Measurements from ENCODE around the gene UTRN. TPM values are rescaled to one million over a fixed set of nuclear protein-coding genes. Genes with fewer than 3 reads are reported as not detected.

The UTRN gene
- total and polyA plus RNA-seq, 10 of the 15 experiments (the other 5 are each of a cell fraction or from before 2014, with no cell fraction given), result 1.6 to 52.6 (median 25.5) TPM

DNA sequence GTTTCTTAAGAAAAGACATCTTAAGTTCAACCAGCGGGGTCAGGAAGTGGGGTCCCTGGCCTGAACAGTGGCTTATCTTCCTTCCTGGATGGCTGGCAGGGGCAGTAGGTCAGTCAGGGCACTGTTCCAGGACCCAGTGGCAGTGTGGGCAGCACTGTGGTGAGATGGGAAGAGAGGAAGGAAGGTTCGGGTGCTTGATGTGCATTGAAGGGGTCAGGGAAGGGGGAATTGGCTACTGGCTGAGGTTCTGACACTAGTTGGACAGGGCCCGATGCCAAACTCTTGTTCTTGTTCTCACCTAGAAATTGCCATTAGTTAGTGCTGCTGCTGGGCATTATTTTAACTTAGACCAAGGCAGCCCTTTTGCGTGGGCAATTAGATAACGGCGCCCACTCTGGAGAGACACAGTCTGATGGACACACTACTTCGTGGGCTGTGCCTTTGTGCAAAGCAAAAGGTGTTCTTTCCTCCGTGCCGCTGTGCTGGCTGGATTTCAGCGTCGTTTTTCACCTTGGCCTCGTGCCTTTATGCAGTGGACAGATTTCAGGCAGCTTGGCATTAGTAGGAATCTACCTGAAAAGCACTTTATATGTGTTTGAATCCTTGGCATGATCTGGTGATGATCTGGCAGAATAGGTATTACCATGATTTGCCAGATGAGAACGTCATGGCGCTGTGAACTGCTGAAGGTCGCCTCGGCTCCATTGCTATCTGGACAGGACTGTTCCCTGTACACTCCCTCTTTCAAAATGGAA lies 30.3 kb downstream of the UTRN start:
- H3K79me2 ChIP-seq (ENCODE audit: control insufficient read depth, insufficient read depth, low read length), result no peaks in the 10 kb centered on the region
- no peak overlapping the region for H2AFZ ChIP-seq (ENCODE audit: control insufficient read depth, low read depth, low read length)
- peaks cover 0 to 3% of the 10 kb centered on the region in 2 experiments; a peak in 1 of 4 replicates for H3K27me3 ChIP-seq (replicated peaks in 1 of 2; ENCODE audit: control insufficient read depth in 2 of 2, insufficient read depth in 2 of 2, low read length in 1 of 2)
- no peak overlapping the region for H3K9ac ChIP-seq (ENCODE audit: control insufficient read depth, insufficient read depth, low read length)
- H3K36me3 ChIP-seq (ENCODE audit: control insufficient read depth in 2 of 2, insufficient read depth in 2 of 2, low read length in 1 of 2), result no peaks in the 10 kb centered on the region
- intact Hi-C loops (cut with micrococcal nuclease; ENCODE audit: unreplicated experiment) (no loop called here), in situ Hi-C loops (cut with MboI) (no loop called here)
- DNase-seq (ENCODE audit: low read depth, low spot score), result no peak
- no TSS peak for BruUV-seq (replicated peaks)
- H3K4me3 ChIP-seq, result no peak overlapping the region
- no peak for TF ChIP-seq ZNF622 (IDR thresholded peaks at IDR 0.05)
- H4K20me1 ChIP-seq (ENCODE audit: control insufficient read depth, insufficient read depth), result no peaks in the 10 kb centered on the region
- H3K27ac ChIP-seq (ENCODE audit: control insufficient read depth, insufficient read depth), result no peak overlapping the region
- H3K9me3 ChIP-seq (replicated peaks; ENCODE audit: control insufficient read depth, insufficient read depth, low read length), result no peaks in the 10 kb centered on the region
- no peak overlapping the region for H3K4me2 ChIP-seq (ENCODE audit: control insufficient read depth, insufficient read depth)
- ChIA-PET CTCF (interaction anchor here (1.2 kb wide), 1 partner anchor 30 kb away, joined by 3 read pairs; no protein-coding TSS in a partner anchor), POLR2A (interaction anchor here (1.0 kb wide), 1 partner anchor 10 kb away, joined by 3 read pairs; no protein-coding TSS in a partner anchor), RAD21 (ENCODE audit: unreplicated experiment) (no interaction called here), SMC1A (ENCODE audit: uncharacterized antibody, unreplicated experiment) (interaction anchor here (1.0 to 1.3 kb wide), 3 partner anchors 8 to 14 kb away, joined by 3 to 4 read pairs (median 4); no protein-coding TSS in a partner anchor)
- no peak for FAIRE-seq
- 61% methylated on average over 16 of the region's 16 CpGs for WGBS (ENCODE audit: insufficient coverage, insufficient replicate concordance, low lambda C conversion rate, missing lambda C conversion rate)
- no peak for ATAC-seq
- H3K4me1 ChIP-seq (ENCODE audit: control insufficient read depth, insufficient read depth, low read length), result no peaks in the 10 kb centered on the region; the same call in 1 of the 2 replicates

GRCh38 chr6:144315981-144316861 lies 31.1 kb downstream of the UTRN start:
- Histone ChIP-seq H3K36me3 (ENCODE audit: control insufficient read depth in 2 of 2, insufficient read depth in 2 of 2, low read length in 1 of 2) (no peaks in the 10 kb centered on the region), H3K27ac (ENCODE audit: control insufficient read depth, insufficient read depth) (no peak overlapping the region), H3K4me3 (no peak overlapping the region), H3K4me2 (ENCODE audit: control insufficient read depth, insufficient read depth) (no peak overlapping the region), H3K79me2 (ENCODE audit: control insufficient read depth, insufficient read depth, low read length) (no peaks in the 10 kb centered on the region), H2AFZ (ENCODE audit: control insufficient read depth, low read depth, low read length) (no peak overlapping the region), H3K27me3 (replicated peaks in 1 of 2; ENCODE audit: control insufficient read depth in 2 of 2, insufficient read depth in 2 of 2, low read length in 1 of 2) (peaks cover 0 to 3% of the 10 kb centered on the region in 2 experiments; a peak in 1 of 4 replicates), H3K4me1 (ENCODE audit: control insufficient read depth, insufficient read depth, low read length) (no peaks in the 10 kb centered on the region), H3K9ac (ENCODE audit: control insufficient read depth, insufficient read depth, low read length) (no peak overlapping the region), H3K9me3 (replicated peaks; ENCODE audit: control insufficient read depth, insufficient read depth, low read length) (no peaks in the 10 kb centered on the region), H4K20me1 (ENCODE audit: control insufficient read depth, insufficient read depth) (no peaks in the 10 kb centered on the region)
- SMC1A ChIA-PET (ENCODE audit: uncharacterized antibody, unreplicated experiment), result interaction anchor here (0.5 to 1.0 kb wide), 3 partner anchors 10 to 31 kb away, joined by 3 to 4 read pairs (median 4); no protein-coding TSS in a partner anchor
- RAD21 ChIA-PET (ENCODE audit: unreplicated experiment), result interaction anchor here (1.2 kb wide), 1 partner anchor 38 kb away, joined by 3 read pairs; no protein-coding TSS in a partner anchor
- FAIRE-seq (no peak), DNase-seq (ENCODE audit: low read depth, low spot score) (no peak), ATAC-seq (peak; percentile 38)
- CTCF ChIA-PET, result no interaction called here
- POLR2A ChIA-PET, result interaction anchor here (0.5 to 1.0 kb wide), 2 partner anchors 11 to 38 kb away, joined by 3 to 5 read pairs; no protein-coding TSS in a partner anchor
- intact Hi-C loops (cut with micrococcal nuclease; ENCODE audit: unreplicated experiment) (no loop called here), in situ Hi-C loops (cut with MboI) (no loop called here)
- WGBS (ENCODE audit: insufficient coverage, insufficient replicate concordance, low lambda C conversion rate, missing lambda C conversion rate), result 46% methylated on average over 6 of the region's 6 CpGs
- no TSS peak for BruUV-seq (replicated peaks)
- TF ChIP-seq FOXK2 (IDR thresholded peaks at IDR 0.05) (no peak), CUX1 (IDR thresholded peaks at IDR 0.05; ENCODE audit: insufficient replicate concordance, low read depth, low read length) (no peak), ETV6 (conservative IDR thresholded peaks at IDR 0.05 in 1 of 2, IDR thresholded peaks at IDR 0.05 in 1 of 2; ENCODE audit: borderline replicate concordance in 1 of 2, low read depth in 1 of 2) (no peak)
- TF ChIP-seq, protein P1, sequence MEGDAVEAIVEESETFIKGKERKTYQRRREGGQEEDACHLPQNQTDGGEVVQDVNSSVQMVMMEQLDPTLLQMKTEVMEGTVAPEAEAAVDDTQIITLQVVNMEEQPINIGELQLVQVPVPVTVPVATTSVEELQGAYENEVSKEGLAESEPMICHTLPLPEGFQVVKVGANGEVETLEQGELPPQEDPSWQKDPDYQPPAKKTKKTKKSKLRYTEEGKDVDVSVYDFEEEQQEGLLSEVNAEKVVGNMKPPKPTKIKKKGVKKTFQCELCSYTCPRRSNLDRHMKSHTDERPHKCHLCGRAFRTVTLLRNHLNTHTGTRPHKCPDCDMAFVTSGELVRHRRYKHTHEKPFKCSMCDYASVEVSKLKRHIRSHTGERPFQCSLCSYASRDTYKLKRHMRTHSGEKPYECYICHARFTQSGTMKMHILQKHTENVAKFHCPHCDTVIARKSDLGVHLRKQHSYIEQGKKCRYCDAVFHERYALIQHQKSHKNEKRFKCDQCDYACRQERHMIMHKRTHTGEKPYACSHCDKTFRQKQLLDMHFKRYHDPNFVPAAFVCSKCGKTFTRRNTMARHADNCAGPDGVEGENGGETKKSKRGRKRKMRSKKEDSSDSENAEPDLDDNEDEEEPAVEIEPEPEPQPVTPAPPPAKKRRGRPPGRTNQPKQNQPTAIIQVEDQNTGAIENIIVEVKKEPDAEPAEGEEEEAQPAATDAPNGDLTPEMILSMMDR (IDR thresholded peaks at IDR 0.05 in 2 of 3, conservative IDR thresholded peaks at IDR 0.05 in 1 of 3; ENCODE audit: control insufficient read depth in 2 of 3, extremely low read depth in 1 of 3, insufficient read depth in 1 of 3, low read depth in 3 of 3, low read length in 3 of 3), result no peak

All from GM12878 (cell line).